Measurements from ENCODE around the gene DPP10. TPM values are rescaled to one million over a fixed set of nuclear protein-coding genes. Genes with fewer than 3 reads are reported as not detected.
A peak's percentile ranks its signal among the peaks of the same experiment; 100 is the strongest.

The DPP10 gene
- total and polyA plus RNA-seq, 4 donors, result 0.08 to 5.0 (median 0.27) TPM

DNA sequence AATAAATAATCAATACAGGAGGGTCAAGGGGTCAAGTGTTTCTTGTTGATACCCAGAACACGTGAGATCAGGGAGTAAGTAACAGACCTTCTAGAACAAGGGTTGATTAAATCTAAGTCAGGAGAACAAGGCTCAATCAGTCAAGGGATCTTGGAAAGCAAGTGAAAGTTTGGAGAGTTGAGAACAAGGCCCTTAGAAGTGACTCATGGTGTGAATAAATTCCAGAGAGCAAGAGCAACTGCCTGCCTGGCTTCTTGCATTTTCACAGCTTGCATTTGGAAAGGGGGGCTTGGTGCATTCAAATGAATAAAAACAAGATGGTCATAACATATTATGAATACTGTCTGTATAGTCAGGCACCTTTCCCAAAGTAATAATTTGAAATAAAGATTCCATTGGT, 256.1 kb downstream of the DPP10 start:
- H3K27me3 ChIP-seq (ENCODE audit: control insufficient read depth in 3 of 3, insufficient read depth in 3 of 3, low read length in 2 of 3), result no peaks in the 10 kb centered on the region
- ATAC-seq (ENCODE audit: insufficient read depth, low FRiP score), result no peak
- 56 to 74% methylated on average over 1 of the region's 1 CpG for WGBS, 2 donors

DNA sequence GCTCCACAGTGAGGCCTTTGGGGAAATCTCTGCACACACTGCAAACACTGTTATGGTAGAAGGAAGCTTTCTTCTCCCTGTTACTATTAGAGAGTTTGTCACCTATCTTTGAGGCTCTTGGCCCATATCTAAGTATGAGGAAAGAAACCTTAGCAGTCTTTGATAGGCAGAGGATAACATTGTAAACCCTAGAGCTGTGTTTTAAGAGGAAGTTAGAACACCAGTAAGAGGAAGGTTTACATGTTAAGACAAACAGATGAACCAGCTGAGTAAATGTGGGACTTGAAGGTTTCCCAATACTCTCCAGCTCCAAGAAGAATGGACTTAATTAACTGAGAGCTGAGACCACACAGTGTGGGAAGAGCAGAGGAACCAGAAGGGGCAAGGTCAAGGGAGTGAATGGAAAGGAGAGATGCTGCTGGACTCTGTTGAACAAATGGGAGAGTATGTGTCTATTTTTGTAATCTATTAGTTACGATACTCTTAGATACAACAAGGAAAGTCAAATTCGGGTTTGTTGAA, 257.0 kb downstream of the DPP10 start:
- ATAC-seq (ENCODE audit: insufficient read depth, low FRiP score) (no peak), DNase-seq (peak in 2 of 3 donors; percentile 4 to 18)
- Histone ChIP-seq H3K27ac (ENCODE audit: low read depth in 1 of 2, low read length in 1 of 2) (no peak overlapping the region), H3K4me1 (ENCODE audit: control insufficient read depth in 5 of 5, insufficient read depth in 5 of 5, low read length in 5 of 5) (peaks cover 0 to 5% (median 0%) of the 10 kb centered on the region in 5 donors), H3K27me3 (ENCODE audit: control insufficient read depth in 3 of 3, insufficient read depth in 3 of 3, low read length in 2 of 3) (no peaks in the 10 kb centered on the region), H3K9me3 (ENCODE audit: control insufficient read depth in 4 of 4, insufficient read depth in 3 of 4, low read length in 3 of 4) (no peaks in the 10 kb centered on the region), H3K36me3 (ENCODE audit: control insufficient read depth in 4 of 4, insufficient read depth in 4 of 4, low read length in 4 of 4) (no peaks in the 10 kb centered on the region), H3K4me3 (no peak overlapping the region), H3K9ac (ENCODE audit: insufficient read depth in 1 of 2, low read length in 2 of 2) (no peak overlapping the region)
- TF ChIP-seq, protein P1, sequence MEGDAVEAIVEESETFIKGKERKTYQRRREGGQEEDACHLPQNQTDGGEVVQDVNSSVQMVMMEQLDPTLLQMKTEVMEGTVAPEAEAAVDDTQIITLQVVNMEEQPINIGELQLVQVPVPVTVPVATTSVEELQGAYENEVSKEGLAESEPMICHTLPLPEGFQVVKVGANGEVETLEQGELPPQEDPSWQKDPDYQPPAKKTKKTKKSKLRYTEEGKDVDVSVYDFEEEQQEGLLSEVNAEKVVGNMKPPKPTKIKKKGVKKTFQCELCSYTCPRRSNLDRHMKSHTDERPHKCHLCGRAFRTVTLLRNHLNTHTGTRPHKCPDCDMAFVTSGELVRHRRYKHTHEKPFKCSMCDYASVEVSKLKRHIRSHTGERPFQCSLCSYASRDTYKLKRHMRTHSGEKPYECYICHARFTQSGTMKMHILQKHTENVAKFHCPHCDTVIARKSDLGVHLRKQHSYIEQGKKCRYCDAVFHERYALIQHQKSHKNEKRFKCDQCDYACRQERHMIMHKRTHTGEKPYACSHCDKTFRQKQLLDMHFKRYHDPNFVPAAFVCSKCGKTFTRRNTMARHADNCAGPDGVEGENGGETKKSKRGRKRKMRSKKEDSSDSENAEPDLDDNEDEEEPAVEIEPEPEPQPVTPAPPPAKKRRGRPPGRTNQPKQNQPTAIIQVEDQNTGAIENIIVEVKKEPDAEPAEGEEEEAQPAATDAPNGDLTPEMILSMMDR (IDR thresholded peaks at IDR 0.05; ENCODE audit: control extremely low read depth, extremely low read depth), result no peak
- 85 to 91% methylated on average over 2 of the region's 2 CpGs for WGBS, 2 donors

More for the DNA sequence above, 256.1 kb downstream of the DPP10 start:
- peaks cover 0 to 5% (median 0%) of the 10 kb centered on the region in 5 donors for H3K4me1 ChIP-seq (ENCODE audit: control insufficient read depth in 5 of 5, insufficient read depth in 5 of 5, low read length in 5 of 5)
- H3K27ac ChIP-seq (ENCODE audit: low read depth in 1 of 2, low read length in 1 of 2), result no peak overlapping the region
- no peak overlapping the region for H3K9ac ChIP-seq (ENCODE audit: insufficient read depth in 1 of 2, low read length in 2 of 2)
- H3K36me3 ChIP-seq (ENCODE audit: control insufficient read depth in 4 of 4, insufficient read depth in 4 of 4, low read length in 4 of 4), result no peaks in the 10 kb centered on the region
- no peaks in the 10 kb centered on the region for H3K9me3 ChIP-seq (ENCODE audit: control insufficient read depth in 4 of 4, insufficient read depth in 3 of 4, low read length in 3 of 4)
- TF ChIP-seq, protein P1 (IDR thresholded peaks at IDR 0.05; ENCODE audit: control extremely low read depth, extremely low read depth), result no peak
- no peak for DNase-seq
- H3K4me3 ChIP-seq, result no peak overlapping the region

DNA sequence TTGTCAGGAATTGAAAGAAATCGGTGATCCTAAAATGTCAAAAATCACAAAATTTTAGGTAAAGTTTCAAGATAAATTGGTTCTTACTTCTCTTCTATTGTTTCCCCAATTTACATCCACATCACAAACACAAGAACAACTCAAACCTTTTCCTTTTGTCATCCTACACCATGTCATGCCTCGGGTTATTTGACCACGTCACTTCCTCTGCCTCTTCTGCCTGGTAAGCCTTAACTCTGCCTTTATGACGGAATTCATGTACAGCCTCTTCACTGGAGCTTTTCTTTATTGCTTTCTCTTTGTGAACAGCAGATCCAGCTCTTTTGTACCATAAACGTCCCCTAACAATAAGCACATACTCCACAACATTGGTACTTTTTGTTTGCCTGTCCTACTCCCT, 258.0 kb downstream of the DPP10 start:
- peaks cover 0 to 1% (median 0%) of the 10 kb centered on the region in 4 donors for H3K9me3 ChIP-seq (ENCODE audit: control insufficient read depth in 4 of 4, insufficient read depth in 3 of 4, low read length in 3 of 4)
- TF ChIP-seq, protein P1 (IDR thresholded peaks at IDR 0.05; ENCODE audit: control extremely low read depth, extremely low read depth), result no peak
- H3K4me3 ChIP-seq, result no peak overlapping the region
- H3K4me1 ChIP-seq (ENCODE audit: control insufficient read depth in 5 of 5, insufficient read depth in 5 of 5, low read length in 5 of 5), result peaks cover 0 to 5% (median 0%) of the 10 kb centered on the region in 5 donors
- H3K27me3 ChIP-seq (ENCODE audit: control insufficient read depth in 3 of 3, insufficient read depth in 3 of 3, low read length in 2 of 3), result no peaks in the 10 kb centered on the region
- WGBS, 2 donors, result 70% methylated on average over 5 of the region's 5 CpGs
- H3K36me3 ChIP-seq (ENCODE audit: control insufficient read depth in 4 of 4, insufficient read depth in 4 of 4, low read length in 4 of 4), result no peaks in the 10 kb centered on the region
- H3K27ac ChIP-seq (ENCODE audit: low read depth in 1 of 2, low read length in 1 of 2), result no peak overlapping the region
- no peak for ATAC-seq (ENCODE audit: insufficient read depth, low FRiP score)
- no peak overlapping the region for H3K9ac ChIP-seq (ENCODE audit: insufficient read depth in 1 of 2, low read length in 2 of 2)
- no peak for DNase-seq

Data from lung (tissue), 12 donors.